ENCODE results near the gene SUCO. TPM values are rescaled to one million over a fixed set of nuclear protein-coding genes. Genes with fewer than 3 reads are reported as not detected.

The SUCO gene
- total RNA-seq, 4 donors from 2014 or later = 34.7 to 67.9 (median 37.7) TPM

- TF ChIP-seq POLR2A (IDR thresholded peaks at IDR 0.05) = no peak
- TF ChIP-seq CTCF (IDR thresholded peaks at IDR 0.05) = no peak
- Histone ChIP-seq H3K27ac (no peak overlapping the region), H3K36me3 (peaks cover 0 to 11% of the 10 kb centered on the region in 2 donors), H3K4me3 (replicated peaks in 1 of 3) (no peak overlapping the region), H3K9me3 (no peaks in the 10 kb centered on the region), H3K27me3 (no peaks in the 10 kb centered on the region), H3K4me1 (no peaks in the 10 kb centered on the region)
- intact Hi-C loops (cut with DNase I) = no loop called here
- 98% methylated on average over 1 of the region's 1 CpG for WGBS, 2 donors
- DNase-seq = no peak
These were observed 67.7 kb downstream of the SUCO start for GRCh38 chr1:172600615-172601014.

- intact Hi-C loops (cut with DNase I) = no loop called here
- TF ChIP-seq CTCF (IDR thresholded peaks at IDR 0.05) = no peak
- TF ChIP-seq POLR2A (IDR thresholded peaks at IDR 0.05) = no peak
- Histone ChIP-seq H3K4me1 (no peaks in the 10 kb centered on the region), H3K36me3 (peaks cover 0 to 10% of the 10 kb centered on the region in 2 donors), H3K9me3 (no peaks in the 10 kb centered on the region), H3K27ac (no peak overlapping the region), H3K27me3 (no peaks in the 10 kb centered on the region), H3K4me3 (replicated peaks in 1 of 3) (no peak overlapping the region)
- no peak for DNase-seq
- WGBS, 2 donors = 94% methylated on average over 6 of the region's 6 CpGs
These were observed 68.2 kb downstream of the SUCO start for GRCh38 chr1:172601046-172601630.

GRCh38 chr1:172602706-172603105 lies 69.8 kb downstream of the SUCO start:
- Histone ChIP-seq H3K9me3 (no peaks in the 10 kb centered on the region), H3K36me3 (no peaks in the 10 kb centered on the region), H3K27ac (no peak overlapping the region), H3K4me3 (replicated peaks in 1 of 3) (no peak overlapping the region), H3K27me3 (no peaks in the 10 kb centered on the region), H3K4me1 (no peaks in the 10 kb centered on the region)
- intact Hi-C loops (cut with DNase I) = no loop called here
- TF ChIP-seq CTCF (IDR thresholded peaks at IDR 0.05) (no peak), POLR2A (IDR thresholded peaks at IDR 0.05) (no peak)
- no peak for DNase-seq

- Histone ChIP-seq H3K27ac (no peak overlapping the region), H3K4me1 (no peaks in the 10 kb centered on the region), H3K36me3 (no peaks in the 10 kb centered on the region), H3K4me3 (replicated peaks in 1 of 3) (no peak overlapping the region), H3K9me3 (no peaks in the 10 kb centered on the region), H3K27me3 (no peaks in the 10 kb centered on the region)
- DNase-seq = no peak
- TF ChIP-seq CTCF (IDR thresholded peaks at IDR 0.05) (no peak), POLR2A (IDR thresholded peaks at IDR 0.05) (no peak)
- intact Hi-C loops (cut with DNase I) = no loop called here
- 96 to 98% methylated on average over 4 of the region's 4 CpGs for WGBS, 2 donors
These were observed 70.9 kb downstream of the SUCO start for GRCh38 chr1:172603816-172604215.

DNA sequence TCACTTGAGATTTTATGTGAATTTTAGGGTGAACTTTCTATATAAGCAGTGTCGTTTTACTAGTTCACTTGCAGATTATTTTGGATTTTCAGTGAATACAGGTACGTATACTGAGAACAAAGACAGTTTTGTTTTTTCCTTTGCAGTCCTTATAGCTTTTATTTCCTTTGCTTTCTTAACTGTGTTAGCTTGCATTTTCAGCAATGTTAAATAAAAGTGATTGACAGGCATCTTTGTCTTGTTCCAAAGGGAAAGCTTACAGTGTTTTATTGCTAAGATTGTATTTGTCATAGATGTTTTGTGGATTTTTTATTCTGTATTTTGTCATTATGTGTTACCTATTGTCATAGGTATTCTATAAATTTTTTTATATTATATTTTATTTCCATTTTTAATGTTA lies 72.7 kb downstream of the SUCO start:
- DNase-seq = no peak
- Histone ChIP-seq H3K27me3 (no peaks in the 10 kb centered on the region), H3K9me3 (no peaks in the 10 kb centered on the region), H3K4me3 (replicated peaks in 1 of 3) (no peak overlapping the region), H3K27ac (no peak overlapping the region), H3K36me3 (peaks cover 8 to 9% of the 10 kb centered on the region in 2 donors), H3K4me1 (no peaks in the 10 kb centered on the region)
- intact Hi-C loops (cut with DNase I) = no loop called here
- no peak for TF ChIP-seq CTCF (IDR thresholded peaks at IDR 0.05)
- TF ChIP-seq POLR2A (IDR thresholded peaks at IDR 0.05) = no peak
- 98 to 99% methylated on average over 2 of the region's 2 CpGs for WGBS, 2 donors

All from thyroid gland (tissue), 4 donors.